Prostate gland (tissue), 2 donors: ENCODE measurements around the gene DGKG. TPM values are rescaled to one million over a fixed set of nuclear protein-coding genes. Genes with fewer than 3 reads are reported as not detected.

Experiments
- DNase-seq: peaks from one replicate; pipeline ENCODE4 v3.0.0-alpha.2; 2019; ENCODE audit warnings: low spot score
- H3K27ac ChIP-seq, 2 donors: fragments of 200-600 bp; sonication (generic); 2 replicates each; pipeline ENCODE4 v1.5.1; 2017 to 2019
- H3K27me3 ChIP-seq: fragments of 200-600 bp; sonication (generic); replicated peaks from 2 replicates; pipeline ENCODE4 v1.5.1; 2019; ENCODE audit not compliant: insufficient read depth
- H3K36me3 ChIP-seq, 2 donors: fragments of 200-600 bp; sonication (generic); 1 replicate in 1 of 2; 2 replicates in 1 of 2; pipeline versions ENCODE4 v1.5.1 to v1.8.1; 2017 to 2019
- H3K4me1 ChIP-seq: fragments of 200-600 bp; sonication (generic); replicated peaks from 2 replicates; pipeline ENCODE4 v1.5.1; 2019
- H3K4me3 ChIP-seq, 2 donors: fragments of 200-600 bp; sonication (generic); 2 replicates each; pipeline ENCODE4 v1.5.1; 2017 to 2019
- H3K9me3 ChIP-seq: fragments of 200-600 bp; sonication (generic); 2 replicates; pipeline ENCODE4 v1.5.1; 2017
- CTCF ChIP-seq, 4 experiments: fragments of 200-600 bp in 2 of 4; fragments of 450-650 bp in 2 of 4; sonication (generic) in 2 of 4; IDR thresholded peaks; 1 replicate in 3 of 4; 2 replicates in 1 of 4; pipeline ENCODE4 v1.5.1; 2016 to 2019; ENCODE audit warnings: antibody characterized with exemption in 4 of 4, mild to moderate bottlenecking in 2 of 4, moderate library complexity in 2 of 4
- POLR2A ChIP-seq: fragments of 450-650 bp; IDR thresholded peaks from one replicate; pipeline ENCODE4 v1.6.1; 2016; ENCODE audit warnings: antibody characterized with exemption, mild to moderate bottlenecking
- POLR2AphosphoS5 ChIP-seq: sonication (generic); formaldehyde crosslinking; IDR thresholded peaks from one replicate; pipeline ENCODE4 v1.6.1; 2017; ENCODE audit warnings: antibody characterized with exemption
- WGBS: methylation state at CpG from one replicate; pipeline ENCODE4 v1.1.5; 2018; 5-methylcytosine and 5-hydroxymethylcytosine counted together
- intact Hi-C: fragments of 100-400 bp; cut with DNase I; formaldehyde crosslinking; loops from one replicate; pipeline ENCODE4 v1.14.2; 2022
- total RNA-seq, 2 donors: library from RNA; depleted of rRNA; stranded (reverse); fragments of >200 nt; gene quantifications; one replicate each; pipeline ENCODE4 v1.1.0, GENCODE V29; 2016

The DGKG gene
- total RNA-seq, 2 donors from 2014 or later: 1.2 to 2.2 TPM

- no peaks in the 10 kb centered on the region for H3K27me3 ChIP-seq
- H3K27ac ChIP-seq: no peak overlapping the region
- no peaks in the 10 kb centered on the region for H3K36me3 ChIP-seq
- peaks cover 12% of the 10 kb centered on the region for H3K4me1 ChIP-seq
- DNase-seq: no peak
- no peak overlapping the region for H3K4me3 ChIP-seq
- intact Hi-C loops: no loop called here
- WGBS: 58% methylated on average over 7 of the region's 7 CpGs
- TF ChIP-seq CTCF (IDR thresholded peaks at IDR 0.05): no peak
- no peak for TF ChIP-seq POLR2AphosphoS5
- TF ChIP-seq POLR2A: no peak
- no peaks in the 10 kb centered on the region for H3K9me3 ChIP-seq
Observed at GRCh38 chr3:186127463-186127862, 234.6 kb downstream of the DGKG start.

- H3K4me3 ChIP-seq: no peak overlapping the region
- intact Hi-C loops: no loop called here
- peak overlapping the region in 1 of 2 donors; percentile 60 for H3K27ac ChIP-seq
- H3K4me1 ChIP-seq: peaks cover 12% of the 10 kb centered on the region
- 73% methylated on average over 2 of the region's 2 CpGs for WGBS
- H3K9me3 ChIP-seq: no peaks in the 10 kb centered on the region
- TF ChIP-seq POLR2AphosphoS5 (no peak), POLR2A (no peak), CTCF (IDR thresholded peaks at IDR 0.05) (no peak)
- no peak for DNase-seq
- no peaks in the 10 kb centered on the region for H3K36me3 ChIP-seq
- H3K27me3 ChIP-seq: no peaks in the 10 kb centered on the region
Observed at GRCh38 chr3:186125118-186125517, 236.9 kb downstream of the DGKG start.

- peak; percentile 64 for TF ChIP-seq POLR2AphosphoS5
- TF ChIP-seq POLR2A: no peak
- no peaks in the 10 kb centered on the region for H3K9me3 ChIP-seq
- 42% methylated on average over 5 of the region's 5 CpGs for WGBS
- DNase-seq: peak; percentile 63
- intact Hi-C loops: no loop called here
- H3K4me1 ChIP-seq: peaks cover 12% of the 10 kb centered on the region
- no peak overlapping the region for H3K4me3 ChIP-seq
- H3K36me3 ChIP-seq: no peaks in the 10 kb centered on the region
- peak overlapping the region; percentile 36 to 60 for H3K27ac ChIP-seq
- H3K27me3 ChIP-seq: no peaks in the 10 kb centered on the region
Observed at GRCh38 chr3:186124592-186124991, 237.4 kb downstream of the DGKG start.

GRCh38 chr3:186123012-186123411 lies 239.0 kb downstream of the DGKG start:
- Histone ChIP-seq H3K36me3 (no peaks in the 10 kb centered on the region), H3K4me3 (no peak overlapping the region), H3K9me3 (no peaks in the 10 kb centered on the region), H3K4me1 (peaks cover 12% of the 10 kb centered on the region), H3K27me3 (no peaks in the 10 kb centered on the region), H3K27ac (peak overlapping the region in 1 of 2 donors; percentile 39)
- no peak for DNase-seq
- intact Hi-C loops: no loop called here
- no peak for TF ChIP-seq POLR2AphosphoS5
- TF ChIP-seq POLR2A: no peak
- no peak for TF ChIP-seq CTCF (IDR thresholded peaks at IDR 0.05)
- 56% methylated on average over 5 of the region's 5 CpGs for WGBS

- 19% methylated on average over 2 of the region's 2 CpGs for WGBS
- TF ChIP-seq CTCF (IDR thresholded peaks at IDR 0.05) (no peak), POLR2AphosphoS5 (peak; percentile 27), POLR2A (no peak)
- Histone ChIP-seq H3K4me1 (peaks cover 12% of the 10 kb centered on the region), H3K27me3 (no peaks in the 10 kb centered on the region), H3K27ac (peak overlapping the region in 1 of 2 donors; percentile 39), H3K4me3 (no peak overlapping the region), H3K36me3 (no peaks in the 10 kb centered on the region), H3K9me3 (no peaks in the 10 kb centered on the region)
- intact Hi-C loops: no loop called here
- peak; percentile 47 for DNase-seq
Observed at GRCh38 chr3:186121968-186122367, 240.1 kb downstream of the DGKG start.
